WTC11 (cell line): ENCODE data around the gene USP44.

ENCODE experiments used
- IRF2 ChIP-seq: sonication (generic); formaldehyde crosslinking; IDR thresholded peaks from 2 replicates; pipeline ENCODE4 v1.8.0; 2022; ENCODE audit warnings: low read depth, missing genetic modification reagents, borderline replicate concordance
- NR2C2 ChIP-seq: sonication (generic); formaldehyde crosslinking; IDR thresholded peaks from 2 replicates; pipeline ENCODE4 v1.8.0; 2022; ENCODE audit warnings: mild to moderate bottlenecking, missing genetic modification reagents
- NR3C1 ChIP-seq: sonication (generic); formaldehyde crosslinking; conservative IDR thresholded peaks from 2 replicates; pipeline ENCODE4 v1.8.1; 2023; ENCODE audit warnings: low read depth, mild to moderate bottlenecking, missing genetic modification reagents
- TF ChIP-seq, protein P1 (sequence below): sonication (generic); formaldehyde crosslinking; IDR thresholded peaks from 2 replicates; pipeline ENCODE4 v1.8.0; 2022; ENCODE audit warnings: mild to moderate bottlenecking, missing genetic modification reagents

DNA sequence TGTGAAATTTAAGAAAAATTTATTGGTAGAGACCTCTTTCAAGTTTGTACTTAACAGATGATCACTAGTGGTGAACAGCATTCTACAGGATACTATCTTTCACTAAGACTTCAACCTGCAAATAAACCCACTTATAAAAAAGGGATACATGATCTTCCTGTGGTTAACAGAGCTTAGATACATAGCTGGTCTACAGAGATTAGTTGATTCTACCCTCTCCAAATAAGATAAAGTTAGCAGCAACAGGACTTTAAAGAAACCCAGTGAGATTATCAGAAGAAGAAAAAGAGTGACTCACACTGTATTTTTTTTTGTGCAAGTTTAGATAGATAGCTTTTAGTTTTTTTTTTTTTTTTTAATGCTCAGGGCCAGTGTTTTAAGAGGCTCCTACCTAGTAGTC, 34.5 kb downstream of the USP44 start:
- TF ChIP-seq NR3C1 (CRISPR knock-in tag): no peak
- TF ChIP-seq, protein P1, sequence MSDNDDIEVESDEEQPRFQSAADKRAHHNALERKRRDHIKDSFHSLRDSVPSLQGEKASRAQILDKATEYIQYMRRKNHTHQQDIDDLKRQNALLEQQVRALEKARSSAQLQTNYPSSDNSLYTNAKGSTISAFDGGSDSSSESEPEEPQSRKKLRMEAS (CRISPR knock-in tag): no peak
- TF ChIP-seq NR2C2 (CRISPR knock-in tag): no peak
- no peak for TF ChIP-seq IRF2
